ENCODE data around the gene MORC1.

DNA sequence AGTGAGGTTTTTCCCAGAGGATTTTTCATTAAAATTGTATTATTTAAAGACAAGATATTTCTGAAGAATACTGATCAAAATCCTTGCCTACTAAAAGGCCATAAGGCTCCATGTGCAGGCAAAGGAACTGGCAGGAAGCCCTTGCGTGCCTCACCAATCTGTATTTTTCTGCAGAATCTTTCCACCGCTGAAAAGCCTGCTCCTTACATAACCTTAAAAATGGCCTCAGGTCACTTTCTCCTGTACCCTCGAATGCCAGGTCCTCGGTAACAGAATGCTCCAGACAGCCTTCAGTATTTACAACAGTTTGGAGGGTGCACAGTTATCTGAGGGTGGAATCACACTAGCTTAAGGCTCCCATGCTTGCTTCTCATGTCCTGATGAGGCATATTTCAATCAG is 3.2 kb downstream of the MORC1 start:
- TF ChIP-seq, protein P1, sequence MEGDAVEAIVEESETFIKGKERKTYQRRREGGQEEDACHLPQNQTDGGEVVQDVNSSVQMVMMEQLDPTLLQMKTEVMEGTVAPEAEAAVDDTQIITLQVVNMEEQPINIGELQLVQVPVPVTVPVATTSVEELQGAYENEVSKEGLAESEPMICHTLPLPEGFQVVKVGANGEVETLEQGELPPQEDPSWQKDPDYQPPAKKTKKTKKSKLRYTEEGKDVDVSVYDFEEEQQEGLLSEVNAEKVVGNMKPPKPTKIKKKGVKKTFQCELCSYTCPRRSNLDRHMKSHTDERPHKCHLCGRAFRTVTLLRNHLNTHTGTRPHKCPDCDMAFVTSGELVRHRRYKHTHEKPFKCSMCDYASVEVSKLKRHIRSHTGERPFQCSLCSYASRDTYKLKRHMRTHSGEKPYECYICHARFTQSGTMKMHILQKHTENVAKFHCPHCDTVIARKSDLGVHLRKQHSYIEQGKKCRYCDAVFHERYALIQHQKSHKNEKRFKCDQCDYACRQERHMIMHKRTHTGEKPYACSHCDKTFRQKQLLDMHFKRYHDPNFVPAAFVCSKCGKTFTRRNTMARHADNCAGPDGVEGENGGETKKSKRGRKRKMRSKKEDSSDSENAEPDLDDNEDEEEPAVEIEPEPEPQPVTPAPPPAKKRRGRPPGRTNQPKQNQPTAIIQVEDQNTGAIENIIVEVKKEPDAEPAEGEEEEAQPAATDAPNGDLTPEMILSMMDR (IDR thresholded peaks at IDR 0.05) = no peak
- TF ChIP-seq EZH2 (IDR thresholded peaks at IDR 0.05) = no peak
- TF ChIP-seq EZH2phosphoT487 (IDR thresholded peaks at IDR 0.05) = no peak
